ENCODE results near the gene TSHZ3. TPM values are rescaled to one million over a fixed set of nuclear protein-coding genes. Genes with fewer than 3 reads are reported as not detected.

Gene TSHZ3
- total RNA-seq, 4 donors from 2014 or later = 15.0 to 18.8 (median 18.1) TPM

- H3K27ac ChIP-seq = no peak overlapping the region
- H3K36me3 ChIP-seq = no peaks in the 10 kb centered on the region
- H3K4me1 ChIP-seq = peaks cover 32 to 33% of the 10 kb centered on the region in 2 donors
- no peak for DNase-seq
- intact Hi-C loops (cut with DNase I) = no loop called here
- no peaks in the 10 kb centered on the region for H3K9me3 ChIP-seq
- WGBS, 2 donors = 80 to 90% methylated on average over 15 of the region's 15 CpGs
- H3K27me3 ChIP-seq = no peaks in the 10 kb centered on the region
- TF ChIP-seq POLR2A (IDR thresholded peaks at IDR 0.05) (no peak), CTCF (IDR thresholded peaks at IDR 0.05) (no peak)
- H3K4me3 ChIP-seq (replicated peaks in 1 of 3) = no peak overlapping the region
Observed at GRCh38 chr19:31301306-31301980, 47.8 kb downstream of the TSHZ3 start.

GRCh38 chr19:31300422-31300821 lies 48.8 kb downstream of the TSHZ3 start:
- Histone ChIP-seq H3K4me3 (replicated peaks in 1 of 3) (no peak overlapping the region), H3K36me3 (no peaks in the 10 kb centered on the region), H3K27ac (no peak overlapping the region), H3K4me1 (peaks cover 33 to 39% of the 10 kb centered on the region in 2 donors), H3K9me3 (no peaks in the 10 kb centered on the region), H3K27me3 (no peaks in the 10 kb centered on the region)
- intact Hi-C loops (cut with DNase I) = no loop called here
- TF ChIP-seq POLR2A (IDR thresholded peaks at IDR 0.05) (no peak), CTCF (IDR thresholded peaks at IDR 0.05) (no peak)
- 41 to 60% methylated on average over 6 of the region's 6 CpGs for WGBS, 2 donors
- DNase-seq = peak; percentile 71 to 80

DNA sequence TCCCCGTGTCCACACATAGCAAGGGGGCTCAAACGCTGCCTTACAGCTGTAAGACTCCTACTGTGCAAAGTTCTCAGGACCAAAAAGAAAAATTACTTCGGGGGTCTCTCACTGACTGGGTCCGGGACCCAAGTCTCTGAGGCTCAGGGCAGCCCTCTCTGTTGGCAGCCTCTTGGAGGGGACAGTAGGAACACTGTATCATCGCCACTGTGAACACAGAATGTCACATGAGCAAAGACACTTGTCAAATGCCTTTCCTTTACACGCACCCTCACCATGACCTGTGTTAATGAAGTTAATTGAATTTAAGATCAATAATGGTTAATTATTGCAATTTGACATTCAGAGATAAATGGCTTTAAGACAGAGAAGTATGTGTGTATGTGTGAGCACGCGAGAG lies 49.6 kb downstream of the TSHZ3 start:
- 91 to 95% methylated on average over 8 of the region's 8 CpGs for WGBS, 2 donors
- H3K27me3 ChIP-seq = no peaks in the 10 kb centered on the region
- H3K9me3 ChIP-seq = no peaks in the 10 kb centered on the region
- intact Hi-C loops (cut with DNase I) = no loop called here
- H3K27ac ChIP-seq = no peak overlapping the region
- DNase-seq = no peak
- no peak overlapping the region for H3K4me3 ChIP-seq (replicated peaks in 1 of 3)
- no peaks in the 10 kb centered on the region for H3K36me3 ChIP-seq
- TF ChIP-seq POLR2A (IDR thresholded peaks at IDR 0.05) = no peak
- TF ChIP-seq CTCF (IDR thresholded peaks at IDR 0.05) = no peak
- H3K4me1 ChIP-seq = peaks cover 33 to 39% of the 10 kb centered on the region in 2 donors

GRCh38 chr19:31297991-31298390 lies 51.2 kb downstream of the TSHZ3 start:
- no peak for TF ChIP-seq POLR2A (IDR thresholded peaks at IDR 0.05)
- no peak for TF ChIP-seq CTCF (IDR thresholded peaks at IDR 0.05)
- peak in 1 of 2 donors; percentile 24 for DNase-seq
- H3K27me3 ChIP-seq = no peaks in the 10 kb centered on the region
- H3K36me3 ChIP-seq = no peaks in the 10 kb centered on the region
- peaks cover 26 to 31% of the 10 kb centered on the region in 2 donors for H3K4me1 ChIP-seq
- H3K27ac ChIP-seq = peak overlapping the region in 1 of 3 donors; percentile 42
- WGBS, 2 donors = 72 to 82% methylated on average over 1 to 5 of the region's 5 CpGs
- H3K9me3 ChIP-seq = no peaks in the 10 kb centered on the region
- no peak overlapping the region for H3K4me3 ChIP-seq (replicated peaks in 1 of 3)
- intact Hi-C loops (cut with DNase I) = no loop called here

- Histone ChIP-seq H3K4me1 (peaks cover 26 to 30% of the 10 kb centered on the region in 2 donors), H3K36me3 (no peaks in the 10 kb centered on the region), H3K27ac (no peak overlapping the region), H3K9me3 (no peaks in the 10 kb centered on the region), H3K4me3 (replicated peaks in 1 of 3) (no peak overlapping the region), H3K27me3 (no peaks in the 10 kb centered on the region)
- DNase-seq = peak in 1 of 2 donors; percentile 24
- TF ChIP-seq CTCF (IDR thresholded peaks at IDR 0.05) = no peak
- intact Hi-C loops (cut with DNase I) = no loop called here
- WGBS, 2 donors = 90 to 92% methylated on average over 9 to 10 of the region's 10 CpGs
Observed at GRCh38 chr19:31296741-31297390, 52.4 kb downstream of the TSHZ3 start.
